A549 (cell line): ENCODE data around the gene PRKCG. TPM values are rescaled to one million over a fixed set of nuclear protein-coding genes. Genes with fewer than 3 reads are reported as not detected.

Experiments
- ATAC-seq, 2 experiments: fragments of 200-7000 bp in 1 of 2; fragments of >200 bp in 1 of 2; cut with Nextera tagmentation in 1 of 2; cut with Tn5 transposase in 1 of 2; 3 replicates each; pipeline versions ENCODE4 v1.8.0 to v1.9.1; 2018 to 2020; ENCODE audit warnings: mild to moderate bottlenecking in 1 of 2, moderate library complexity in 1 of 2
- CTCF ChIA-PET: fragments of 300-600 bp; sonication (Branson Sonifier 250); formaldehyde crosslinking; extraction: SDS; loops from one replicate; lab custom pipeline; 2021; ENCODE audit warnings: antibody characterized with exemption, inconsistent platforms; lab: Yijun Ruan, JAX
- POLR2A ChIA-PET: fragments of 350-600 bp; formaldehyde crosslinking; extraction: SDS; loops from one replicate; lab custom pipeline; 2021; ENCODE audit warnings: antibody characterized with exemption, inconsistent platforms; lab: Yijun Ruan, JAX
- DNase-seq, 2 experiments: peaks; one replicate each; pipeline versions ENCODE4 v3.0.0 to v3.0.0-alpha.2; 2011 to 2016; ENCODE audit warnings: low read depth in 1 of 2, low spot score in 1 of 2
- FAIRE-seq: peaks from 2 replicates; lab custom pipeline; 2011; peaks lifted over from hg19 to GRCh38; lab: Jason Lieb, UNC
- H3K27ac ChIP-seq, 2 experiments: fragments of >200 bp; sonication (Bioruptor Twin); formaldehyde crosslinking; 3 replicates each; pipeline ENCODE4 v1.5.1; 2016 to 2017
- H3K4me1 ChIP-seq: fragments of >200 bp; sonication (Bioruptor Twin); formaldehyde crosslinking; 3 replicates; pipeline ENCODE4 v1.6.1; 2016
- H3K4me2 ChIP-seq: fragments of >200 bp; sonication (Bioruptor Twin); formaldehyde crosslinking; 3 replicates; pipeline ENCODE4 v1.6.1; 2016
- H3K4me3 ChIP-seq: fragments of >200 bp; sonication (Bioruptor Twin); formaldehyde crosslinking; 3 replicates; pipeline ENCODE4 v1.5.1; 2016
- H3K9me3 ChIP-seq: fragments of >200 bp; sonication (Bioruptor Twin); formaldehyde crosslinking; 3 replicates; pipeline ENCODE4 v1.6.1; 2016
- BHLHE40 ChIP-seq: IDR thresholded peaks from 2 replicates; pipeline ENCODE4 v1.6.1; 2012; ENCODE audit warnings: low read depth, low read length, inconsistent platforms
- CBX2 ChIP-seq: fragments of 200-600 bp; sonication (generic); IDR thresholded peaks from 2 replicates; pipeline ENCODE4 v1.6.1; 2016; ENCODE audit warnings: low read depth, mild to moderate bottlenecking, borderline replicate concordance
- CBX8 ChIP-seq: fragments of 200-600 bp; sonication (generic); IDR thresholded peaks from 2 replicates; pipeline ENCODE4 v1.6.1; 2016
- CEBPB ChIP-seq, 2 experiments: fragments of >200 bp in 1 of 2; sonication (Bioruptor Twin) in 1 of 2; formaldehyde crosslinking in 1 of 2; IDR thresholded peaks; 2 replicates each; pipeline ENCODE4 v1.6.1; 2012 to 2016
- CHD2 ChIP-seq: fragments of 150-350 bp; IDR thresholded peaks from 2 replicates; pipeline ENCODE4 v1.6.1; 2014; ENCODE audit warnings: low read length; ENCODE audit not compliant: partially characterized antibody
- EHF ChIP-seq: fragments of 250-450 bp; sonication (Bioruptor Pico); IDR thresholded peaks from 2 replicates; pipeline ENCODE4 v1.5.0; 2020; ENCODE audit warnings: mild to moderate bottlenecking
- EHMT2 ChIP-seq: fragments of 200-600 bp; sonication (generic); IDR thresholded peaks from 2 replicates; pipeline ENCODE4 v1.6.1; 2016; ENCODE audit warnings: antibody characterized with exemption, low read depth, mild to moderate bottlenecking, moderate library complexity
- EP300 ChIP-seq, 2 experiments: fragments of >200 bp; sonication (Bioruptor Twin); formaldehyde crosslinking; IDR thresholded peaks; 2 replicates in 1 of 2; 3 replicates in 1 of 2; pipeline ENCODE4 v1.6.1; 2016 to 2017
- GATA3 ChIP-seq: IDR thresholded peaks from 2 replicates; pipeline ENCODE4 v1.6.1; 2012; ENCODE audit warnings: borderline replicate concordance
- HOXB13 ChIP-seq: fragments of 250-450 bp; sonication (Bioruptor Pico); IDR thresholded peaks from 2 replicates; pipeline ENCODE4 v1.5.0; 2020; ENCODE audit warnings: low read depth, mild to moderate bottlenecking, moderate library complexity
- HOXB5 ChIP-seq: fragments of 250-450 bp; sonication (Bioruptor Pico); IDR thresholded peaks from 2 replicates; pipeline ENCODE4 v1.5.0; 2020; ENCODE audit warnings: mild to moderate bottlenecking, moderate library complexity
- KDM1A ChIP-seq: fragments of 200-600 bp; sonication (generic); IDR thresholded peaks from 2 replicates; pipeline ENCODE4 v1.6.1; 2016; ENCODE audit warnings: low read depth, mild to moderate bottlenecking
- KDM5A ChIP-seq: fragments of 200-600 bp; sonication (generic); IDR thresholded peaks from 2 replicates; pipeline ENCODE4 v1.6.1; 2016; ENCODE audit warnings: antibody characterized with exemption, mild to moderate bottlenecking
- MAFK ChIP-seq: fragments of 450-650 bp; IDR thresholded peaks from 2 replicates; pipeline ENCODE4 v1.6.1; 2014; ENCODE audit not compliant: partially characterized antibody
- MYC ChIP-seq: IDR thresholded peaks from 2 replicates; pipeline ENCODE4 v1.6.1; 2012; ENCODE audit warnings: mild to moderate bottlenecking, inconsistent platforms, low read length, improper control_type of control experiment, borderline replicate concordance
- NFE2L2 ChIP-seq: fragments of 150-350 bp; conservative IDR thresholded peaks from 2 replicates; pipeline ENCODE4 v1.6.1; 2014; ENCODE audit warnings: low read length
- NR3C1 ChIP-seq: fragments of >200 bp; sonication (Bioruptor Twin); formaldehyde crosslinking; IDR thresholded peaks from 3 replicates; pipeline ENCODE4 v1.6.1; 2017
- PHF8 ChIP-seq: fragments of 200-600 bp; sonication (generic); IDR thresholded peaks from 2 replicates; pipeline ENCODE4 v1.6.1; 2016; ENCODE audit warnings: low read depth, mild to moderate bottlenecking, antibody characterized with exemption, moderate library complexity, borderline replicate concordance
- POLR2A ChIP-seq: IDR thresholded peaks from 2 replicates; pipeline ENCODE4 v1.6.1; 2012; ENCODE audit warnings: mild to moderate bottlenecking, low read length
- POLR2AphosphoS2 ChIP-seq: conservative IDR thresholded peaks from 2 replicates; pipeline ENCODE4 v1.6.1; 2012; ENCODE audit warnings: low read length, improper control_type of control experiment, inconsistent platforms
- RARB ChIP-seq: fragments of 250-450 bp; sonication (Bioruptor Pico); IDR thresholded peaks from 2 replicates; pipeline ENCODE4 v1.8.0; 2021; ENCODE audit warnings: mild to moderate bottlenecking, moderate library complexity
- RNF2 ChIP-seq: fragments of 200-600 bp; sonication (generic); IDR thresholded peaks from 2 replicates; pipeline ENCODE4 v1.6.1; 2016; ENCODE audit warnings: low read depth, mild to moderate bottlenecking, antibody characterized with exemption, moderate library complexity, borderline replicate concordance
- SMC3 ChIP-seq: fragments of >200 bp; sonication (Bioruptor Twin); formaldehyde crosslinking; IDR thresholded peaks from 3 replicates; pipeline ENCODE4 v1.6.1; 2018; ENCODE audit warnings: inconsistent platforms
- TP53 ChIP-seq: fragments of 250-450 bp; sonication (Bioruptor Pico); IDR thresholded peaks from 2 replicates; pipeline ENCODE4 v1.5.0; 2021; ENCODE audit warnings: mild to moderate bottlenecking, moderate library complexity
- ZFP36 ChIP-seq: fragments of 450-650 bp; IDR thresholded peaks from 2 replicates; pipeline ENCODE4 v1.6.1; 2014; ENCODE audit warnings: borderline replicate concordance; ENCODE audit not compliant: partially characterized antibody
- WGBS: methylation state at CpG from one replicate; pipeline ENCODE4 v1.1.6; 2017; ENCODE audit errors: missing lambda C conversion rate; 5-methylcytosine and 5-hydroxymethylcytosine counted together
- polyA plus RNA-seq, 4 experiments: library from polyadenylated mRNA; depleted of rRNA in 3 of 4; stranded (reverse); fragments of >200 nt; fragmentation: RNase III in 1 of 4; extraction: RNeasy Plus Mini Kit Qiagen cat#74134 plus additional on column Dnase treatment in 1 of 4; gene quantifications; 2 replicates in 3 of 4; 3 replicates in 1 of 4; pipeline ENCODE4 v1.2.3, GENCODE V29; 2011 to 2017
- TF ChIP-seq, protein P1 (sequence below): fragments of 250-450 bp; sonication (Bioruptor Pico); IDR thresholded peaks from 2 replicates; pipeline ENCODE4 v1.5.0; 2020; ENCODE audit warnings: low read depth, mild to moderate bottlenecking, moderate library complexity
- TF ChIP-seq, protein P2 (sequence below): fragments of 450-650 bp; IDR thresholded peaks from 2 replicates; pipeline ENCODE4 v1.6.1; 2014; ENCODE audit warnings: antibody characterized with exemption
- TF ChIP-seq, protein P3 (sequence below): fragments of >200 bp; sonication (Bioruptor Twin); formaldehyde crosslinking; IDR thresholded peaks from 2 replicates; pipeline ENCODE4 v1.6.1; 2016
- TF ChIP-seq, protein P4 (sequence below): IDR thresholded peaks from 2 replicates; pipeline ENCODE4 v1.6.1; 2012; ENCODE audit warnings: low read depth, borderline replicate concordance

The PRKCG gene
- polyA plus RNA-seq, 2 of the 4 experiments (the other 2 are of a cell fraction), result 0.61 to 0.81 TPM

DNA sequence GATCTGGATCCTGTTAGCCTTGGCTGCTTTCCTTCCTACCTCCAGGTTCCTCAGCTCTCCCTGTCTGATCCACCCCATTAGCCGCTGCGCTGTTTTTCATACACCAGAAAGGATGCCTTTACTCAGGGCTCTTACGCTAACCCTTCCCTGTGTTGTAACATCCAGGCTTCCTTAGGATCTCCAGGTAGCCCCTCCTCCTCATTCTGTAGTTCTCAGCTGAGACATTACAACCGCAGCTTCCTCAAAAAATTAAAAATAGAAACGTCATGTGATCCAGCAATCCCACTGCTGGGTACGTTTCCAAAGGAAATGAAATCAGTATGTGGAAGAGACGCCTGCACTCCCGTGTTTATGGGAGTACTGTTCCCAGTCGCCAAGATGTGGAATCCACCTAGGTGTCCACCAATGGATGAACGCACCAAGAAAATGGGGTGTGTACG, 32.7 kb upstream of the PRKCG start:
- FAIRE-seq, result no peak
- WGBS, result 83% methylated on average over 11 of the region's 11 CpGs
- no peak for DNase-seq
- Histone ChIP-seq H3K4me3 (no peak overlapping the region), H3K27ac (no peak overlapping the region), H3K4me1 (peaks cover 8% of the 10 kb centered on the region; the same call in 2 of the 3 replicates), H3K4me2 (no peak overlapping the region), H3K9me3 (no peaks in the 10 kb centered on the region)
- CTCF ChIA-PET, result interaction anchor here (1.0 to 2.3 kb wide), 7 partner anchors 11 to 181 kb away, joined by 3 to 7 read pairs (median 5); partner anchors contain the start of gene PRKCG
- no peak for ATAC-seq
- no peak for TF ChIP-seq KDM5A
- no peak for TF ChIP-seq SMC3
- TF ChIP-seq, protein P1, sequence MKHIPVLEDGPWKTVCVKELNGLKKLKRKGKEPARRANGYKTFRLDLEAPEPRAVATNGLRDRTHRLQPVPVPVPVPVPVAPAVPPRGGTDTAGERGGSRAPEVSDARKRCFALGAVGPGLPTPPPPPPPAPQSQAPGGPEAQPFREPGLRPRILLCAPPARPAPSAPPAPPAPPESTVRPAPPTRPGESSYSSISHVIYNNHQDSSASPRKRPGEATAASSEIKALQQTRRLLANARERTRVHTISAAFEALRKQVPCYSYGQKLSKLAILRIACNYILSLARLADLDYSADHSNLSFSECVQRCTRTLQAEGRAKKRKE, result no peak
- TF ChIP-seq CBX2, result no peak
- no peak for TF ChIP-seq CEBPB (IDR thresholded peaks at IDR 0.05)
- TF ChIP-seq, protein P2, sequence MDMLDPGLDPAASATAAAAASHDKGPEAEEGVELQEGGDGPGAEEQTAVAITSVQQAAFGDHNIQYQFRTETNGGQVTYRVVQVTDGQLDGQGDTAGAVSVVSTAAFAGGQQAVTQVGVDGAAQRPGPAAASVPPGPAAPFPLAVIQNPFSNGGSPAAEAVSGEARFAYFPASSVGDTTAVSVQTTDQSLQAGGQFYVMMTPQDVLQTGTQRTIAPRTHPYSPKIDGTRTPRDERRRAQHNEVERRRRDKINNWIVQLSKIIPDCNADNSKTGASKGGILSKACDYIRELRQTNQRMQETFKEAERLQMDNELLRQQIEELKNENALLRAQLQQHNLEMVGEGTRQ, result no peak
- no peak for TF ChIP-seq MYC
- TF ChIP-seq CBX8, result no peak
- TF ChIP-seq MAFK, result no peak
- no peak for TF ChIP-seq CHD2
- TF ChIP-seq, protein P3, sequence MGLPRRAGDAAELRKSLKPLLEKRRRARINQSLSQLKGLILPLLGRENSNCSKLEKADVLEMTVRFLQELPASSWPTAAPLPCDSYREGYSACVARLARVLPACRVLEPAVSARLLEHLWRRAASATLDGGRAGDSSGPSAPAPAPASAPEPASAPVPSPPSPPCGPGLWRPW, result no peak
- no peak for TF ChIP-seq ZFP36
- POLR2A ChIA-PET, result interaction anchor here (2.6 kb wide), 1 partner anchor 18 kb away, joined by 11 read pairs; the partner anchor contains the start of gene MYADM

DNA sequence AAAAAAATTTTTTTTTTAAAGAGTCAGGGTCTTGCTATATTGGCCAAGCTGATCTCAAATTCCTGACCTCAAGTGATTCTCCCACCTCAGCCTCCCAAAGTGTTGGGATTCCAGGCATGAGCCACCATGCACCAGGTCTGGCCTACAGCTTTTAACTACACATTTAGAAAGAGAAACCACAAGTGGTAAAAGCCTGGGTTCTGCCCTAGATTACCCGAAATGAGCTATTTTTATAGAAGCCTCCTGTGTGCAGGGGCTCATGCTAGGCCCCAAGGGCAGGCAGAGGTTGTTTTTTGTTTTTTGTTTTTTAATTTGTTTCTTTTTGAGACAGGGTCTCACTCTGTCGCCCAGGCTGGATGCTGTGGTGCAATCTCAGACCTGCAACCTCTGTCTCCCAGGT, 28.3 kb upstream of the PRKCG start:
- ChIA-PET POLR2A (interaction anchor here (0.8 kb wide), 1 partner anchor 12 kb away, joined by 4 read pairs; no protein-coding TSS in a partner anchor), CTCF (interaction anchor here (0.5 to 7.4 kb wide), 17 partner anchors 10 to 1853 kb away, joined by 3 to 49 read pairs (median 3); partner anchors contain the start of genes MYADM and PRKCG)
- Histone ChIP-seq H3K4me1 (peaks cover 13% of the 10 kb centered on the region), H3K4me2 (no peak overlapping the region), H3K27ac (peak overlapping the region in 1 of 2 experiments; percentile 40; a peak in 2 of 6 replicates), H3K4me3 (no peak overlapping the region), H3K9me3 (no peaks in the 10 kb centered on the region)
- FAIRE-seq (no peak), ATAC-seq (no peak), DNase-seq (no peak)
- TF ChIP-seq BHLHE40 (no peak), HOXB5 (CRISPR knock-in tag) (no peak), GATA3 (no peak), NFE2L2 (no peak), KDM1A (no peak), NR3C1 (no peak), RNF2 (no peak), HOXB13 (no peak), PHF8 (no peak), EHF (CRISPR knock-in tag) (no peak), POLR2AphosphoS2 (no peak), POLR2A (no peak), EHMT2 (no peak), EP300 (IDR thresholded peaks at IDR 0.05) (no peak), TP53 (CRISPR knock-in tag) (no peak), RARB (CRISPR knock-in tag) (no peak)
- TF ChIP-seq, protein P4, sequence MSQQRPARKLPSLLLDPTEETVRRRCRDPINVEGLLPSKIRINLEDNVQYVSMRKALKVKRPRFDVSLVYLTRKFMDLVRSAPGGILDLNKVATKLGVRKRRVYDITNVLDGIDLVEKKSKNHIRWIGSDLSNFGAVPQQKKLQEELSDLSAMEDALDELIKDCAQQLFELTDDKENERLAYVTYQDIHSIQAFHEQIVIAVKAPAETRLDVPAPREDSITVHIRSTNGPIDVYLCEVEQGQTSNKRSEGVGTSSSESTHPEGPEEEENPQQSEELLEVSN, result no peak
- WGBS, result 67% methylated on average over 2 of the region's 2 CpGs
